Stimulated activated CD4-positive, alpha-beta T cell treated with anti-CD3 and anti-CD28 coated beads, Interleukin-12 subunit alpha, Interleukin-12 subunit beta, amount 100 ng/mL, for 24 hours (primary cell): Measurements from ENCODE around the gene SLC22A23.

ENCODE experiments used
- DNase-seq, 2 experiments: peaks; one replicate each; pipeline ENCODE4 v3.0.0-alpha.2; 2020; ENCODE audit warnings: low read depth in 2 of 2

SLC22A23 gene

GRCh38 chr6:3226481-3227362 is 230.1 kb downstream of the SLC22A23 start:
- no peak for DNase-seq

- DNase-seq = no peak
Observed at GRCh38 chr6:3226042-3226441, 230.8 kb downstream of the SLC22A23 start.

- no peak for DNase-seq
Observed at GRCh38 chr6:3222506-3223038, 234.3 kb downstream of the SLC22A23 start.

GRCh38 chr6:3221578-3221977 is 235.3 kb downstream of the SLC22A23 start:
- no peak for DNase-seq

DNA sequence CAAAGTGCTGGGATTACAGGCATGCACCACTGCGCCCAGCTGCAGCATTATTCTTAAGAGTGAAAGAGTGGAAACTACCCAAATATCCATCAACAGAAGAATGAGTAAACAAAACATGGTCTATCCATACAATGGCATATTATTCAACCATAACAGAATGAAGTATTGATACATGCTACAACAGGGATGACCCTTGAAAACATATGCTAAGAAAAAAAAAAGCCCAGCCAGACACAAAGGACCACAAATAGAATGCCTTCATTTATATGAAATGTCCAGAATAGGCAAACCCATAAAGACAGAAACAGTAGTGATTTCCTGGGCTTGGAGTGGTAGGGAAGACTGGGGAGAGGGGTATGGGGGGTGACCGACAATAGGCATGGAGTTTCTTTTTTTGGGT is 236.5 kb downstream of the SLC22A23 start:
- no peak for DNase-seq
